ENCODE data around the gene STRN4. TPM values are rescaled to one million over a fixed set of nuclear protein-coding genes. Genes with fewer than 3 reads are reported as not detected.

STRN4 gene
- total and polyA plus RNA-seq, 2 donors (not counting 1 experiment from before 2014, with no cell fraction given), result 33.7 to 56.0 TPM

GRCh38 chr19:46756544-46756888 lies 10.3 kb upstream of the STRN4 start:
- Histone ChIP-seq H3K27me3 (ENCODE audit: control insufficient read depth, insufficient read depth, low read length) (no peaks in the 10 kb centered on the region), H3K27ac (ENCODE audit: insufficient read depth, low read length) (no peak overlapping the region)
- no peak for DNase-seq (ENCODE audit: low read depth in 2 of 2)

DNA sequence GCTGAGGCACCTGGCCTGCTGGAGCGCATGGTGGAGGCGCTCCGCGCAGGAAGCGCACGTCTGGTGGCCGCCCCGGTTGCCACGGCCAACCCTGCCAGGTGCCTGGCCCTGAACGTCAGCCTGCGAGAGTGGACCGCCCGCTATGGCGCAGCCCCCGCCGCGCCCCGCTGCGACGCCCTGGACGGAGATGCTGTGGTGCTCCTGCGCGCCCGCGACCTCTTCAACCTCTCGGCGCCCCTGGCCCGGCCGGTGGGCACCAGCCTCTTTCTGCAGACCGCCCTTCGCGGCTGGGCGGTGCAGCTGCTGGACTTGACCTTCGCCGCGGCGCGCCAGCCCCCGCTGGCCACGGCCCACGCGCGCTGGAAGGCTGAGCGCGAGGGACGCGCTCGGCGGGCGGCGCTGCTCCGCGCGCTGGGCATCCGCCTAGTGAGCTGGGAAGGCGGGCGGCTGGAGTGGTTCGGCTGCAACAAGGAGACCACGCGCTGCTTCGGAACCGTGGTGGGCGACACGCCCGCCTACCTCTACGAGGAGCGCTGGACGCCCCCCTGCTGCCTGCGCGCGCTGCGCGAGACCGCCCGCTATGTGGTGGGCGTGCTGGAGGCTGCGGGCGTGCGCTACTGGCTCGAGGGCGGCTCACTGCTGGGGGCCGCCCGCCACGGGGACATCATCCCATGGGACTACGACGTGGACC lies 9.7 kb upstream of the STRN4 start:
- no peak overlapping the region for H3K4me3 ChIP-seq (replicated peaks in 1 of 4; ENCODE audit: control extremely low read depth in 1 of 4, insufficient read depth in 1 of 4, low read depth in 3 of 4, low read length in 4 of 4)
- no peak overlapping the region for H3K9ac ChIP-seq (ENCODE audit: insufficient read depth, low read length)
- peaks cover 10% of the 10 kb centered on the region for H3K36me3 ChIP-seq (ENCODE audit: control insufficient read depth, insufficient read depth, low read length)
- TF ChIP-seq CTCF (conservative IDR thresholded peaks at IDR 0.05 in 1 of 2, IDR thresholded peaks at IDR 0.05 in 1 of 2; ENCODE audit: low read depth in 1 of 2, low read length in 2 of 2), result no peak
- no peak overlapping the region for H2AFZ ChIP-seq (ENCODE audit: low read length)
- peaks cover 14% of the 10 kb centered on the region for H3K4me1 ChIP-seq (ENCODE audit: control insufficient read depth, extremely low read depth, insufficient read depth, low read length)
- H3K9me3 ChIP-seq (ENCODE audit: control insufficient read depth, insufficient read depth, low read depth, low read length), result no peaks in the 10 kb centered on the region
- H3K27ac ChIP-seq (ENCODE audit: insufficient read depth, low read length), result no peak overlapping the region
- no peaks in the 10 kb centered on the region for H3K79me2 ChIP-seq (ENCODE audit: control insufficient read depth, insufficient read depth, low read length)
- no peak for DNase-seq (ENCODE audit: low read depth in 2 of 2)
- no peaks in the 10 kb centered on the region for H3K27me3 ChIP-seq (ENCODE audit: control insufficient read depth, insufficient read depth, low read length)
- no peaks in the 10 kb centered on the region for H4K20me1 ChIP-seq (ENCODE audit: control insufficient read depth, extremely low read depth, insufficient read depth, low read length)
- H3K4me2 ChIP-seq (ENCODE audit: extremely low read depth, insufficient read depth, low read length), result no peak overlapping the region

More at GRCh38 chr19:46756544-46756888, 10.3 kb upstream of the STRN4 start:
- H3K9ac ChIP-seq (ENCODE audit: insufficient read depth, low read length), result no peak overlapping the region
- H3K79me2 ChIP-seq (ENCODE audit: control insufficient read depth, insufficient read depth, low read length), result no peaks in the 10 kb centered on the region
- TF ChIP-seq CTCF (conservative IDR thresholded peaks at IDR 0.05 in 1 of 2, IDR thresholded peaks at IDR 0.05 in 1 of 2; ENCODE audit: low read depth in 1 of 2, low read length in 2 of 2), result no peak
- TF ChIP-seq EZH2 (IDR thresholded peaks at IDR 0.05; ENCODE audit: low read length, missing control alignments), result no peak
- no peak overlapping the region for H3K4me2 ChIP-seq (ENCODE audit: extremely low read depth, insufficient read depth, low read length)
- no peak overlapping the region for H2AFZ ChIP-seq (ENCODE audit: low read length)
- H3K9me3 ChIP-seq (ENCODE audit: control insufficient read depth, insufficient read depth, low read depth, low read length), result no peaks in the 10 kb centered on the region
- H4K20me1 ChIP-seq (ENCODE audit: control insufficient read depth, extremely low read depth, insufficient read depth, low read length), result no peaks in the 10 kb centered on the region
- peaks cover 14% of the 10 kb centered on the region for H3K4me1 ChIP-seq (ENCODE audit: control insufficient read depth, extremely low read depth, insufficient read depth, low read length)
- peaks cover 10% of the 10 kb centered on the region for H3K36me3 ChIP-seq (ENCODE audit: control insufficient read depth, insufficient read depth, low read length)
- H3K4me3 ChIP-seq (replicated peaks in 1 of 4; ENCODE audit: control extremely low read depth in 1 of 4, insufficient read depth in 1 of 4, low read depth in 3 of 4, low read length in 4 of 4), result no peak overlapping the region

DNA sequence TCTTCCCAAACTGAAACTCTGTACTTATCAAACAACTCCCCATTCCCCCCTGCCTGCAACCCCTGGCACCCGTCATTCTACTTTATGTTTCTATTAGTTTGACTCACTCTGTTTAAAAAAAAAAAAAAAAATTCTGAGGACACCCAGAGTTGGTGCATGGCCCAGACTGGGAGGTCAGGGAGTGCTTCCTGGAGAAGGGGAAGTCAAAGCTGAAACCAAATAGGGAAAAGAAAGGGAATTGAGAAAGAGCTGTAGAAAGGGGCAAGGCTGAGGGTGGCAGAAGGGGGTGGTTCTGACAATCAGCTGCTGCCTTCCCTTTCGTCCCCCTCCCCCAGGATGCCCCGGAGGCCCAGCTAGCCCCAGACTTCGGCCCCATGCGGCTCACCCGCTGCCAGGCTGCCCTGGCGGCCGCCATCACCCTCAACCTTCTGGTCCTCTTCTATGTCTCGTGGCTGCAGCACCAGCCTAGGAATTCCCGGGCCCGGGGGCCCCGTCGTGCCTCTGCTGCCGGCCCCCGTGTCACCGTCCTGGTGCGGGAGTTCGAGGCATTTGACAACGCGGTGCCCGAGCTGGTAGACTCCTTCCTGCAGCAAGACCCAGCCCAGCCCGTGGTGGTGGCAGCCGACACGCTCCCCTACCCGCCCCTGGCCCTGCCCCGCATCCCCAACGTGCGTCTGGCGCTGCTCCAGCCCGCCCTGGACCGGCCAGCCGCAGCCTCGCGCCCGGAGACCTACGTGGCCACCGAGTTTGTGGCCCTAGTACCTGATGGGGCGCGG lies 9.0 kb upstream of the STRN4 start:
- Histone ChIP-seq H2AFZ (ENCODE audit: low read length) (no peak overlapping the region), H3K4me1 (ENCODE audit: control insufficient read depth, extremely low read depth, insufficient read depth, low read length) (peaks cover 9% of the 10 kb centered on the region), H3K79me2 (ENCODE audit: control insufficient read depth, insufficient read depth, low read length) (no peaks in the 10 kb centered on the region), H3K9ac (ENCODE audit: insufficient read depth, low read length) (no peak overlapping the region), H3K4me3 (replicated peaks in 1 of 4; ENCODE audit: control extremely low read depth in 1 of 4, insufficient read depth in 1 of 4, low read depth in 3 of 4, low read length in 4 of 4) (no peak overlapping the region), H3K27ac (ENCODE audit: insufficient read depth, low read length) (no peak overlapping the region), H3K4me2 (ENCODE audit: extremely low read depth, insufficient read depth, low read length) (no peak overlapping the region), H4K20me1 (ENCODE audit: control insufficient read depth, extremely low read depth, insufficient read depth, low read length) (no peaks in the 10 kb centered on the region), H3K36me3 (ENCODE audit: control insufficient read depth, insufficient read depth, low read length) (peaks cover 10% of the 10 kb centered on the region), H3K9me3 (ENCODE audit: control insufficient read depth, insufficient read depth, low read depth, low read length) (no peaks in the 10 kb centered on the region), H3K27me3 (ENCODE audit: control insufficient read depth, insufficient read depth, low read length) (no peaks in the 10 kb centered on the region)
- DNase-seq (ENCODE audit: low read depth in 2 of 2), result peak; percentile 26 to 88
- TF ChIP-seq CTCF (conservative IDR thresholded peaks at IDR 0.05 in 1 of 2, IDR thresholded peaks at IDR 0.05 in 1 of 2; ENCODE audit: low read depth in 1 of 2, low read length in 2 of 2) (no peak), EZH2 (IDR thresholded peaks at IDR 0.05; ENCODE audit: low read length, missing control alignments) (no peak)

Measured in fibroblast of lung (primary cell).